OCI-LY3 (cell line): ENCODE measurements around the gene AP1G1.
"Not testable (repeated sequence)": the region's sequence is repeated elsewhere in the genome, so short reads cannot be mapped to it uniquely, and the experiment has no call there.

ENCODE experiments used
- H2AFZ ChIP-seq: fragments of 200-600, 300-600 bp; shearing (Covaris generic); 2 replicates; pipeline ENCODE4 v1.6.0; 2014; ENCODE audit warnings: antibody characterized with exemption, low read depth, low read length
- H3K27ac ChIP-seq: fragments of 200-600, 300-600 bp; sonication (generic); 2 replicates; pipeline ENCODE4 v1.5.1; 2014; ENCODE audit warnings: mild to moderate bottlenecking, low read length, moderate library complexity, mixed read lengths
- H3K27me3 ChIP-seq: fragments of 200-600, 300-600 bp; sonication (generic); 2 replicates; pipeline ENCODE4 v1.6.1; 2014; ENCODE audit warnings: low read depth, low read length, mixed read lengths
- H3K36me3 ChIP-seq: fragments of 200-600, 300-600 bp; sonication (generic); replicated peaks from 2 replicates; pipeline ENCODE3; 2014; ENCODE audit warnings: low read depth, low read length, mixed read lengths
- H3K4me1 ChIP-seq: fragments of 300-600, 200-600 bp; sonication (generic); 2 replicates; pipeline ENCODE4 v1.6.1; 2014; ENCODE audit warnings: low read length, mixed read lengths
- H3K4me2 ChIP-seq: fragments of 200-600, 300-600 bp; sonication (generic); 2 replicates; pipeline ENCODE4 v1.6.1; 2014; ENCODE audit warnings: low read length, mixed read lengths
- H3K4me3 ChIP-seq: fragments of 300-600, 200-600 bp; sonication (generic); 2 replicates; pipeline ENCODE4 v1.5.1; 2014; ENCODE audit warnings: antibody characterized with exemption, mild to moderate bottlenecking, low read length, moderate library complexity
- H3K79me2 ChIP-seq: fragments of 300-600, 200-600 bp; shearing (Covaris generic); 2 replicates; pipeline ENCODE4 v1.6.1; 2014; ENCODE audit warnings: mild to moderate bottlenecking, low read length, mixed read lengths
- H3K9ac ChIP-seq: fragments of 300-600, 200-600 bp; shearing (Covaris generic); 2 replicates; pipeline ENCODE4 v1.6.0; 2014; ENCODE audit warnings: mild to moderate bottlenecking, low read length, moderate library complexity
- H3K9me3 ChIP-seq: fragments of 200-600, 300-600 bp; shearing (Covaris generic); 2 replicates; pipeline ENCODE4 v1.6.1; 2014; ENCODE audit warnings: low read length, mixed read lengths; ENCODE audit not compliant: insufficient read depth
- H4K20me1 ChIP-seq: fragments of 200-600, 300-600 bp; sonication (generic); 2 replicates; pipeline ENCODE4 v1.6.1; 2016; ENCODE audit warnings: low read length, mixed read lengths; ENCODE audit not compliant: insufficient read depth
- CTCF ChIP-seq: fragments of 200-600, 300-600 bp; sonication (generic); IDR thresholded peaks from 2 replicates; pipeline ENCODE4 v1.5.1; 2014; ENCODE audit warnings: antibody characterized with exemption, low read length, low read depth
- EZH2phosphoT487 ChIP-seq: fragments of 200-600 bp; shearing (Covaris generic); IDR thresholded peaks from 2 replicates; pipeline ENCODE4 v1.6.1; 2018; ENCODE audit warnings: antibody characterized with exemption, mixed run types, low read depth

The AP1G1 gene

GRCh38 chr16:71830359-71830758 is 21.7 kb upstream of the AP1G1 start:
- no peak for TF ChIP-seq CTCF
- TF ChIP-seq EZH2phosphoT487, result no peak
- no peak overlapping the region for H3K9ac ChIP-seq

GRCh38 chr16:71826533-71827017 is 17.9 kb upstream of the AP1G1 start:
- no peak overlapping the region for H3K4me2 ChIP-seq
- no peak overlapping the region for H3K9ac ChIP-seq
- no peaks in the 10 kb centered on the region for H3K27me3 ChIP-seq
- H3K9me3 ChIP-seq, result no peaks in the 10 kb centered on the region
- TF ChIP-seq CTCF (no peak), EZH2phosphoT487 (no peak)
- no peak overlapping the region for H3K27ac ChIP-seq
- no peak overlapping the region for H3K4me3 ChIP-seq
- no peaks in the 10 kb centered on the region for H4K20me1 ChIP-seq
- H2AFZ ChIP-seq, result no peak overlapping the region
- H3K36me3 ChIP-seq, result no peaks in the 10 kb centered on the region
- no peaks in the 10 kb centered on the region for H3K79me2 ChIP-seq
- peaks cover 13% of the 10 kb centered on the region for H3K4me1 ChIP-seq

More at GRCh38 chr16:71830359-71830758, 21.7 kb upstream of the AP1G1 start:
- H2AFZ ChIP-seq, result peak overlapping the region; percentile 57; the same call in 1 of the 2 replicates
- H3K79me2 ChIP-seq, result no peaks in the 10 kb centered on the region
- H3K36me3 ChIP-seq, result no peaks in the 10 kb centered on the region
- H3K27ac ChIP-seq, result peak overlapping the region; percentile 15; the same call in 1 of the 2 replicates
- peaks cover 19% of the 10 kb centered on the region for H3K4me1 ChIP-seq
- no peaks in the 10 kb centered on the region for H4K20me1 ChIP-seq
- peak overlapping the region; percentile 40; the same call in 1 of the 2 replicates for H3K4me3 ChIP-seq
- no peaks in the 10 kb centered on the region for H3K27me3 ChIP-seq
- peak overlapping the region; percentile 22 for H3K4me2 ChIP-seq
- H3K9me3 ChIP-seq, result no peaks in the 10 kb centered on the region

GRCh38 chr16:71817155-71817500 is 8.5 kb upstream of the AP1G1 start:
- peak overlapping the region; percentile 92 for H3K27ac ChIP-seq
- H3K27me3 ChIP-seq, H2AFZ ChIP-seq, H3K9me3 ChIP-seq, H3K36me3 ChIP-seq, H3K79me2 ChIP-seq, H4K20me1 ChIP-seq: not testable (repeated sequence)
- peak overlapping the region; percentile 92 for H3K4me2 ChIP-seq
- peak overlapping the region; percentile 44 for H3K4me3 ChIP-seq
- H3K4me1 ChIP-seq, result peaks cover 33% of the 10 kb centered on the region
- peak overlapping the region; percentile 52 for H3K9ac ChIP-seq

GRCh38 chr16:71811261-71811803 is 2.7 kb upstream of the AP1G1 start:
- no peak overlapping the region for H3K4me2 ChIP-seq

GRCh38 chr16:71810155-71810530 is 1.5 kb upstream of the AP1G1 start:
- peaks cover 17% of the 10 kb centered on the region for H3K4me1 ChIP-seq
- 0 out of 2 replicates have a peak overlapping the region, but pooled peaks have one; percentile 90 for H3K4me3 ChIP-seq
- H3K27ac ChIP-seq, H3K9me3 ChIP-seq, H3K36me3 ChIP-seq, H2AFZ ChIP-seq, H4K20me1 ChIP-seq, H3K27me3 ChIP-seq: not testable (repeated sequence)
- H3K79me2 ChIP-seq, result peaks cover 35% of the 10 kb centered on the region
- peak overlapping the region; percentile 78; the same call in 1 of the 2 replicates for H3K9ac ChIP-seq
- H3K4me2 ChIP-seq, result peak overlapping the region; percentile 96

More at GRCh38 chr16:71811261-71811803, 2.7 kb upstream of the AP1G1 start:
- Histone ChIP-seq H3K4me3 (no peak overlapping the region), H3K79me2 (peaks cover 23% of the 10 kb centered on the region), H3K4me1 (peaks cover 26% of the 10 kb centered on the region), H3K9ac (no peak overlapping the region), H3K27ac (no peak overlapping the region), H2AFZ (no peak overlapping the region), H3K9me3 (no peaks in the 10 kb centered on the region), H3K36me3 (no peaks in the 10 kb centered on the region), H4K20me1 (no peaks in the 10 kb centered on the region), H3K27me3 (no peaks in the 10 kb centered on the region)
- TF ChIP-seq CTCF (no peak), EZH2phosphoT487 (no peak)
